ENCODE data around the gene CHRND. TPM values are rescaled to one million over a fixed set of nuclear protein-coding genes. Genes with fewer than 3 reads are reported as not detected.
"Not testable (repeated sequence)": the region's sequence is repeated elsewhere in the genome, so short reads cannot be mapped to it uniquely, and the experiment has no call there.

The CHRND gene
- total RNA-seq, 1 experiment from 2014 or later, result 0.05 TPM

DNA sequence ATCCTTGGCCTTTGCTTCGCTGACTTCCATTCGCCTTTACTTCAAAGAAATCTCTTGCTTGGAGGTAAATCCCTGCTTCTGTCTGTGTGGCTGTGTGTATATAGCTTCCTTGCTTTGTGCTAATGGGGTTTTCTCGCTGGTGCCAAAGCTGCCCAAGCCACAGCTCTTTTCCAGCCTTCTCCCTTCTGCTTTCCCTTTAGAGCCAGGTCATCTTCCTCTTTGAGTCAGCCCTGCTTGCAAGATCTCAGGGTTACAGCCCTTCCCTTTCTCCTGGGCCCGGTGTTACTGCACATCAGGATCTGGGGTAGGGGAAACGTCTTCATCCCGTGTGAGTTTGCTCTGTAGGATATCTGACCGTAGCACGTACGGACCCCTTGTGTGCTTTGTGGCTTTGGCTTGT lies 43.6 kb downstream of the CHRND start:
- DNase-seq (ENCODE audit: extremely low read depth, low read depth), result no peak

DNA sequence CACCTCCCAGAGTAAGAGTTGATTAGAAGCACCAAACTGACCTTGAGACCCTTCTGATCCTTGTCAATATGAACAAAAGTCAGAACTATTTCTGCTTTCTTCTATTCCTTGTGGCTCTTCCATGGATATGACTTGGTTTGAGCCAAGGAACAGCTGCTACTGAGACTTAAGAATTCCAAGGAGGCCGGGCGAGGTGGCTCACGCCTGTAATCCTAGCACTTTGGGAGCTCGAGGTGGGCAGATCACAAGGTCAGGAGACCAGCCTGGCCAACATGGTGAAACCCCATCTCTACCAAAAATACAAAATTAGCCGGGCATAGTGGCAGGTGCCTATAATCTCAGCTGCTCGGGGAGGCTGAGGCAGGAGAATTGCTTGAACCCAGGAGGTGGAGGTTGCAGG lies 44.5 kb downstream of the CHRND start:
- not testable (repeated sequence) for DNase-seq (ENCODE audit: extremely low read depth, low read depth)

DNA sequence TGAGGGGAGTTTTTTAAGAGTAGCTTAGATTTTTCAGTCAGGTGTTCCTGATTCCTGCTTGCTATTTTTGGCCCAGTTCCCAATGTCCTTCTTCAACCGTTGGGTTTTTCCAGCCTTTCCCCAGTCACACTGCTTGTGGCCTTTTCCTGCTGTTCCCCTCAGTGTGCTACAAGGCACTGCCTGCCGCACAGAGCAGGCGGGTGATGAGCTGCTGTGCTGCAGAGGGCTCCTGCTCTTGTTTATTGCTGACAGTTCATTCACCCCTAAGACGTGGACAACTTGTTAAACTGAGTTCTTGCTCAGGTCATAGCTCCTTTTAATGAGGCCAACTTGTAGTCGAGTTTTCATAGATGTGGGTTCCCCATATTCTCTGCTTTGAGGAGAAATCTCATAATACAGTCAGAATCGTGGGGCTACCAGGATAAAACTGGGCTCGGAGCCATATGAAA lies 45.1 kb downstream of the CHRND start:
- DNase-seq (ENCODE audit: extremely low read depth, low read depth), result no peak

DNA sequence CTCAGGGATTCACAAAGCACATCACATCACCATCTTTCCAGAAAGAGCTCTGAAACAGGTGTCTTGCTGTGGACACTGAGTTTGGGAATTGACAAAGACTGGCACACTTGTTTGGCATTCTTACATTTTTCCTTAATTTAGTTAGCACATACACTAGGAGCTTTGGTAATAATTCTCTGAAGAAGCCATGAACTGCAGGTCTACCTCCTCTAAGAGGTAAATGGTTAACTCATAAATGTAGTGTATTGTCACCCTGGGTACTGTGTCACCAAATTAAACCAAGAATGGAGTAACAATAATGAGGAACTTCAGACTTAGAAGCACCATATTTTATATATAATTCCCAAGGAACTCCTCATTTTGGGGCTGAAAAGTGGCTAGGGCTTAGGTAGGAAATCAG lies 47.1 kb downstream of the CHRND start:
- no peak for DNase-seq (ENCODE audit: extremely low read depth, low read depth)

DNA sequence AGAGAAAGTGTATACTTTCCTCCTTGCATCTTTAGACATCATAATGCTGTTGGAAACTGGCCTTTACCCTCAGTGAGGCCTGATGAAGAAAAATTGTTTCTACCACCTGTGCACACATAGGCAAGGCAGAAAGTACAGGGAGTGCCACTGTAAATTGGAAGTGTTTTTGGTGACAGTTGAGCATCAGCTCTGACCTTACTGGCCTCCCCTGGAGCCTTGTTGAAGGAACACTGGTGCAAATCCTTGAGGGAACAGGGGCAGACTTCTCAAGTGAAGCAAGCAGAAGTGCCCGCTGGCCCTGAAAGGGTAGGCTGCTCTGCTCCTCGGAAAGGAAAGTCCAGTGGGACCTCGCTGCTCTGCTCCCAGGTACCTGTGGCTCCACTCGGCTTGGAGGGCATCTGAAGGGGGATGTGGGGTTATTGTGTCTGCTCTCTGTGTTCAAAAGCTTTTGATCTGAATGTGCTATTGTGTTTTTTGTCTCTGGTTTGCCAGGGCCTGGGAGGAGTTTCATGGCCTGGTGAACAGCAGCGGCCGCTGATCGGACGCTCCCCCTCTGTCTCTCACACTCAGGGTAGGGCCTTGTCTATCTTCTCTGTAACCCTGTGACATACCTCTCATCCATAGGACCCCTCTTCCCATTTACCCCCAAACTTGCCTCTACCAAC lies 47.9 kb downstream of the CHRND start:
- DNase-seq (ENCODE audit: extremely low read depth, low read depth), result no peak

DNA sequence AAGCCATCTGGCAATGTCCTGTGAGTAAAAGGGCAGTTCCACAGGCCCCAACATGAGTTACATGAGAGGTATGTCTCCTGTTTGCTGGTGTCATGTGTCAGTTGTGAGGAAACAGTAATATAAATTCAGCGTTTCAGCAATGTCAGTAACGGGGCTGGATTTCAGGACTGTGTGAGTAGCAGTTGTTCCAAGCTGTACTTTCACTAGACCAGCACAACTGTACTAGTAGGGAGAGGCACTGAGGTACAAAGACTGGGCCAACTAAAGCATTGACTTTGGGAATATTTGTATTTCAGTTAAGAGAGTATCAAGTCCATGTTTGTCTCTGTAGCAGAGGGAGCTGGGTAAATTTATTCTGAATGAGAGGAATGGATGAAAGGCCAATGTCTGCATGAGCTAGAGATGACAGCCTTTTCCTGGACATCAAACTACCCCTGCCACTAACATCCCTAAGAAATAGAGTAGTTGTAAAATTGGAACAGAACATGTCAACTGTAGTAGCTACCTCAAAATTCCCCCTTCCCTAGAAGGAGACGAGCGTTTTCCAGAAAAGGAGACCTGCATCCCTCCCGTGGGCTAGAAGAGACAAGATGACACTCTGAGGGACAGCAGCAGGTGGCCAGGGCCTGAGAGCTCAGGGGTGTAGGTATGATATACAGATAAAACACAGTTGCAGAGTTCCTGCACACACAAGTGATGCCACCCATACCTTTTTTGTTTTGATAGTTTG lies 48.9 kb downstream of the CHRND start:
- no peak for DNase-seq (ENCODE audit: extremely low read depth, low read depth)

DNA sequence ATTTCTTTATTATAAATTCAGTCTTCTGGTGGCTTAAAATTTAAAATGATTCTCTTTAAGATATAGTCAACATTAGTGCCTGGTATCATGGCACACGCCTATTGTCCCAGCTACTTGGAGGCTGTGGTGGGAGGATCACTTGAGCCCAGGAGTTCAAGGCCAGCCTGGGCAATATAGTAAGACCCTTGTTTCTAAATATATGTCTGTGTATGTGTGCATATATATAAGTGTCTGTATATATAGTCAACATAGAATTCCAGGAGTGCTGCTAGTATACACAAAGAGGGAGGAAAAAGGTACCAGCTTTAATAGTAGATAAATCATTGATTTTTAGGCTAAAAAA lies 49.4 kb downstream of the CHRND start:
- DNase-seq (ENCODE audit: extremely low read depth, low read depth), result no peak

DNA sequence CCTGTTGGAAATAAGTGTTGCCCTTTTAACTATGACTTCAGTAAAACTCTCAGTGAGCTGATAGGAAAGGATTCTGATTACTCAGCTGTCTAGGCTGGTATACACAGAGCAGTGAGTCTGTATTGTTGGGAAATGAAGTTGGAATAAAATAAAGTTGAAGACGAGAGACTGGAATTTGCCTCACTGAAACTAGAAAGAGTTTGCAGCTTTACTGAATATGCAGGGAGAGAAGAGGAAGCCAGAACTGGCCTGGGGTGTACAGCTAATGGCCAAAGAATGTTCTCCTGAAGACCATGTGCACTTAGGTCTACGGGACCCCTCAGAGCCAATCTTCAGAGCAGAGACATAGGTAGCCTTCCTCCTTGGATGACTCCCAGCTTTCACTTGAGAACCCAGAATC lies 51.0 kb downstream of the CHRND start:
- DNase-seq (ENCODE audit: extremely low read depth, low read depth), result no peak

DNA sequence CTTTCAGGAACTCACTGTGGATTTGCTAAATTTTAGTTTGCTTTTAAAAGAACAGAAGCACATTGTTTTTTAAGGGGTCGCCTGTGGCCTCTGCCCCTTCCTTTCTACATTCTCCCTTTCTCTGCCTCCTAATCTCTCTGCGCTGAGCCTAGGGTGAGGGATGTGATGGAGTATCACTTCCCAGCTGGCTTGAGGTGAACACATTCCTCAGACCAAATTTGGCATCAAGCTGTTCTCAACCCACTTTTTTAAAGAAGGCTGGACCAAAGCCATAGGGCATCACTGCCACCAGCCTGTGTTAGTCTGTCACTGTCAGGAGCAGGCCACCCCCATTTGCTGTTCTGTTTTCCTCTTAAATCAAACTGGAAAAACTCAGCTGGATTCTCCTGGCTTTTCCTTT lies 51.9 kb downstream of the CHRND start:
- no peak for DNase-seq (ENCODE audit: extremely low read depth, low read depth)

DNA sequence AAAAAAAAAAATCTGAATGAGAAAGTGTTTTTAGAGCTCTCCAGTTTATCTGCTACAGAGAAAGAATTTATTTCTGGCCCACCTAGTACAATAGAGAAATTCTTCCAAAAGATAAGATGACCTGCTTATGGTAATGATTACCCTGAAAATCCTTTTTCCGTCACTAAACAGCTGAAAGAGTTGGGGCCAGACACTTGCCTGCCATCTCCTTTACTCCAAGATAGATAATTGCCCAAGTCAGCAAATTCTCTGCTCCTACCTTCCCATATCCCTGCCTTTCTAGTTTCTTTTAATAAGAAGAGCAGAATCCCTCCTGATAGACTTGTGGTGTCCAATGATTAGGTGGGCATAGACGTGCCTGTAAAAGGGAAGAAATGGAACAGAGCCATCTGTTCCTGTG lies 52.7 kb downstream of the CHRND start:
- DNase-seq (ENCODE audit: extremely low read depth, low read depth), result no peak

DNA sequence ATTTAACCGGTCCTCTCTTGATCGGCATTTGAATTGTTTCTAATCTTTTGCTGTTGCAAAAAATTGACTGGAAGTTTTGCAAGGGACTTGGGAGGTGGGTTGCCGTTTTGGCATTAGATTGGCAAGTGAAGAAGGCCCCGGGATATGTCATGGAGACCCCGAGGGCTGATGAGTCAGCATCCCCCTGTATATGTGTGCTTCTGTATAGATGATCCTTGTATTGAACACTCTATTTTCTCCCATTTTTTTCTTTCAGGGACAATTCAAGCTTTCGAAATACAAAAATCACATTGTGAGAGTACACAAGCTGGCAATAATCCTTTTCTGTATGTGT lies 54.7 kb downstream of the CHRND start:
- DNase-seq (ENCODE audit: extremely low read depth, low read depth), result no peak

DNA sequence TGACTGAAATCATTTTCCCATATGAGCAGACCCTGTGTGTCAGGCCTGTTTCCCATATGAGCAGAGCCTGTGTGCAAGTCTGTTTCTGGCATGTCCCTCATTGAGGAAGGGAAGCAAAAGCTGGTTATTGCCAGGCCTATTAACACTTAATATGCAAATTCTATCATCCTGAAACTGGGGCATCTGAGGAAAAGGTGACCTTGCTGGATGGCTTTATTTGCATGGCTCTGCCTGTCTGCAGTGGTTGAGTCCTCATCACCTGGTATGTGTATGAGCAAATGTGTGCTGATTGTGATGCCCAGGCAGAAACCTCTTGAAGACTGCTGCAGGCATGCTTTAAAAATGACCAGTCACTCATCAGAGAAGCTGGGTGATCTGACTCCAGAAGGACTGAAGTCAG lies 55.8 kb downstream of the CHRND start:
- no peak for DNase-seq (ENCODE audit: extremely low read depth, low read depth)

DNA sequence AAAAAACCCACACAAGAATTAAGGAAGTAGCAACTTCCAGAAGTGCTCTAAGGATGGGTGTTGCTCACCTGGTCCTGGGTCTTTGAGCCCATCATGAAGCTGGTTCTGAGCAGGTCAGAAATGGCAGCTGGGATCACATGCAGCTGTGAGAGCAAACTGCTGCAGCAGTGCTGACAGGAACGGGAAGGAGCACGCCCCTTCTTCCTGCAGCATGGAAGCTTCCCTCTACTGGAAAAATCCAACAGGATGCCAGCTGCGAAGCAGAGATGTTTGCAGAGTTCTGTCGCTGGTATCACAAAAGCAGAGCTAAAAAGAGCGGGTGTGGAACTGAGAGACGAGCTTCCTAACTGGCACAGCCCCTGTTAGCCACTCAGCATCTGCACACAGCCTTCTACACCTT lies 58.3 kb downstream of the CHRND start:
- no peak for DNase-seq (ENCODE audit: extremely low read depth, low read depth)

Other genes starting within 250 kb of the CHRND start
- gene ALPP, start 147.4 kb upstream of the CHRND start, total RNA-seq (2014; rRNA removed; shearing (Covaris generic)), result not detected in 2 replicates
- gene ALPG, start 119.3 kb upstream of the CHRND start, total RNA-seq (2014; rRNA removed; shearing (Covaris generic)), result not detected in 2 replicates
- not detected in 2 replicates for gene ALPI, start 70.0 kb upstream of the CHRND start, total RNA-seq (2014; rRNA removed; shearing (Covaris generic))
- 2.0 and 2.8 TPM in 2 replicates for gene ECEL1, start 38.3 kb upstream of the CHRND start, total RNA-seq (2014; rRNA removed; shearing (Covaris generic))
- not detected in 2 replicates for gene PRSS56, start 5.8 kb upstream of the CHRND start, total RNA-seq (2014; rRNA removed; shearing (Covaris generic))
- gene CHRNG, start 13.5 kb downstream of the CHRND start, total RNA-seq (2014; rRNA removed; shearing (Covaris generic)), result not detected in 2 replicates
- 17.6 and 17.7 TPM in 2 replicates for gene TIGD1, start 24.4 kb downstream of the CHRND start, total RNA-seq (2014; rRNA removed; shearing (Covaris generic))
- gene EIF4E2, start 24.5 kb downstream of the CHRND start, total RNA-seq (2014; rRNA removed; shearing (Covaris generic)), result 59.7 and 67.1 TPM in 2 replicates
- gene EFHD1, start 107.4 kb downstream of the CHRND start, total RNA-seq (2014; rRNA removed; shearing (Covaris generic)), result 0.10 TPM in 1 of 2 replicates, not detected in the other
- gene GIGYF2, start 171.2 kb downstream of the CHRND start, total RNA-seq (2014; rRNA removed; shearing (Covaris generic)), result 51.4 and 64.3 TPM in 2 replicates

Data from NCI-H460 (cell line).